ENCODE measurements around the gene YRDC.

YRDC gene

DNA sequence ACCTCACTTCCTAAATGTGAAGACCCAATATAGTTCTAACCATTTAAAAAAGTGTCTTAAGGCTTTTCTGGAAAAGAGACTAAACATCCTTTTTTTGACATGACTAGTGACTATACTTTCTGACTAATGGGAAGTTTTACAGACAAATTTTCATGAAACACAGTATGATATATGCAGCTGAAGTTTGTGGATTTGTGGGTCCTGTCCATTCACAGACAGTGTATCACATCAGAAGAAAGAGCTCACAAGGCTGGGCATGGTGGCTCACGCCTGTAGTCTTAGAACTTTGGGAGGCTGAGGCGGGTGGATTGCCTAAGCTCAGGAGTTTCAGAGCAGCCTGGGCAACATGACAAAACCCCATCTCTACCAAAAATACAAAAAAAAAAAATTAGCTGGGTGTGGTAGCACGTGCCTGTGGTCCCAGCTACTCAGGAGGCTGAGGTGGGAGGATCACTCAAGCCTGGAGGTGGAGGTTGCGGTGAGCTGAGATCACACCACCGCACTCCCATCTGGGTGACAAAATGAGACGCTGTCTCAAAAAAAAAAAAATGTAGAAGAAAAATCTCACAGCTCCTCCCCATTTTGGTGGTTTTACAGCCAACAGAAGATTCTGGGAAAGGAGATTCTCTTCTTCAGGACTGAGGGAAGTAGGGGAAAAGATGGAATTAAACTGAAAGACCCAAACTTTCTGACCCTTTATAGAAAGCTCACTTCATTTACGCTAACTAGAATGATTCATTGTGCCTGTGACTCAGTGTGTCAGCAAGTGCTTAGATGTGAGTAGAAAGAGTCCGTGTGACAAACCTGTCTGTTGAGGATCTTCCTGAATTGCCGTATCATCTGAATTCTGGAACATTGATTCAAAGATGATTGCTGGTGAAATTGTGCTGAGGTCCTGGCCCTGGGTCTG lies 15.2 kb upstream of the YRDC start:
- DNase-seq (ENCODE audit: low spot score): no peak

GRCh38 chr1:37821481-37821880 lies 13.5 kb upstream of the YRDC start:
- DNase-seq (ENCODE audit: low spot score): no peak

GRCh38 chr1:37817481-37817880 lies 9.5 kb upstream of the YRDC start:
- no peak for DNase-seq (ENCODE audit: low spot score)

- DNase-seq (ENCODE audit: low spot score): no peak
These were observed 6.2 kb upstream of the YRDC start for GRCh38 chr1:37814252-37814651.

- DNase-seq (ENCODE audit: low spot score): no peak
These were observed 5.6 kb upstream of the YRDC start for GRCh38 chr1:37813529-37814145.

DNA sequence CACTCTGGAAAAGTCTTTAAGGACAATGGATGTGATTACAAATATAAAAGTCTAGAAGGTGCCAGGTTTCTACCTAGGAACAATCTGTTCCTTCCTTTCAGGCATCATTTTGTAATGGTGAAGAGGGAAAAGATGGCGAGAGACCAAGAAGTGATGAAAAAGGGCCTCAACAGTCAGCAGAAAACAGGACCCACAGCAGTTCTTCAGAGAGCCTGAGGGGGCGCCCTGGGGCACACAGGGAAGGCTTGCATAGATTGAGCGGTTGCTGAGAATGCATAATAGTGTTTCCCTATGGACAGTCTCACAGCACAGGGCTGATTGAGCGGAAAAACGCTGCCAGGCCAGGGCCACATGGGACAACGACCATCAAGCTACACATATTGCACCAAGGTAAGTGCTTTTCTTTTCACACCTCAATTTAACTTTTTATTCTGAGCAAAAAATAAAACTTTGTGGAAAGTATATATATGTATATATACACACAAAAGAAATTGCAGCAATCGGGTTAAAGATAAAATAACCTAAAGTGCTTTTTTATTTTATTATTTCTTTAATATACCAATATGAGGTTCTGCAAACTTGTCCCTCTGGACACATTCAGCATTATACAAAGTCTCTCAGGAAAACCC lies 3.1 kb upstream of the YRDC start:
- peak; percentile 64 for DNase-seq (ENCODE audit: low spot score)

DNA sequence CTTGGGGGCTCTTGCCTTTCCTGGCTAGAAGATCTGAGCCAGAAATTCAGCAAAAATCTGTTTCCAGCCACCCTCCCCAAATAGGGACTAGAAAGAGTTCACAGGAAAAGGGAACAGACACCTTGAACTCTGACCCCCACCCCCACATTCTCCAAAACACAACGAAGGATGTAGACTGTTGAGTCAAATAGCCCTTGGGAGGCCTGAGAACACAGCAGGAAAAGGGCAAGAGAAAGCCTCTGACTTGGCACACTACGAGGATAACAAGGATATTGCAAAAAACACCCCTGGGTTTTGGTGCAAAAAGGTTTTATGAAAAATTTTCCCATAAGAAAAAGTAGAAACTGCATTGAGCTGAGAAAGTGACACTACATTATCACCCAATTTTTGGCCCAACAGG lies 1.9 kb upstream of the YRDC start:
- no peak for DNase-seq (ENCODE audit: low spot score)

GRCh38 chr1:37808369-37809319 lies 636 bp upstream of the YRDC start:
- peak; percentile 13 for DNase-seq (ENCODE audit: low spot score)

- no peak for DNase-seq (ENCODE audit: low spot score)
These were observed 821 bp downstream of the YRDC start for GRCh38 chr1:37807220-37807554.

DNA sequence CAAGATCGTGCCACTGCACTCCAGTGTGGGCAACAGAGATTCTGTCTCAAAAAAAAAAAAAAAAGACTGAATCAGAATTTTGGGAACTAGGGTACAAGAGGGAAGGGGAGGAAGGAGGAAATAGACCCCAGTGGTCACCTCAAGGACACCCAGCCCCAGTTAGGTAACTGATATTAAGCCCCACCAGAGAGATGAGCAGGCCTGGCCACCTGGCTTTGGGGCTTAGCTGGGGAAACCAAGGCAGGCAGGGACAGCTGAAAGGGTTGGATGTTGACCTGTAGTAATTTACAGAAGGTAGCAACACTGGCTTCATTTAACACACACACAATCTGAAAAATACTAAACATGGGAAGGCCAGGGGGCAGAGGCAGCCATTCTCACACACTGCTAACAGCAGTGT lies 5.6 kb downstream of the YRDC start:
- DNase-seq (ENCODE audit: low spot score): no peak

GRCh38 chr1:37797750-37798345 lies 10.2 kb downstream of the YRDC start:
- DNase-seq (ENCODE audit: low spot score): no peak

DNA sequence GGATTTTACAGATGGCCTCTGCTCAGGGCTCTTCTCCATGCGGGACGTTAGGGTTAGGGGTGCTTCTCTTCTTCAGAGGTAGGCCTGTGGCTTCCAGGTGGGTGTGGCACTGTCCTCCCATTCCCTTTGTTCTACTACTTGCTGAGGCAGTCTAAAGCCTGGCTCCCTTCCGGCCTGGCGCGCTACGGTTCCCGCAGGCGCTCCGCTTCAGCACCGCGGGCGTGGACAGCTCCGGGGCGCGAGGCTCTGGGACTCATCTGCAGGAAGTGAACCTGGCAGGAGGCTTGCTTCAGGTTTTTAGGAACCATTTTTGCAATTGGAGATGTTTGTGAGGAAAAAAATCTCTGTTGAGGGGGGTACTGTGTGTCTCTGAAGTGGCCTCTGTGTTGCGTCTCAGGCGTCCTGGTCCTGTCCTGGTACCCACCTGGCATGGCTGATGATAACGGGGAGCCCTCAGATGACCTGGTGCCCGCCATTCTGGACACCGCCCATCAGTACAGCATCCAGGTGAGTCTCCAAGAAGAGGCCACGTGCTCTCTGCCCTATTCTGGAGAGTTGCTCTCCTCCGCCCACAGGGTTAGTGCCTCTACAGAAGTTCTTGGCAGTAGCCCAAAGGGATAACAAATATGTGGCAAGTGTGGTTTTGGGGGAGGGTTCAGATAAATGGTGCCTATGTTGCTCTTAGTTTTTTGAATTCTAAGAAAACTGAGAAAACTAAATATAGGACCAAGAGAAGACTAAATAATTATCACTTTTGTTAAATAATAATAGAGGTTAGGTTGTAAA lies 12.5 kb downstream of the YRDC start:
- peak; percentile 21 for DNase-seq (ENCODE audit: low spot score)

DNA sequence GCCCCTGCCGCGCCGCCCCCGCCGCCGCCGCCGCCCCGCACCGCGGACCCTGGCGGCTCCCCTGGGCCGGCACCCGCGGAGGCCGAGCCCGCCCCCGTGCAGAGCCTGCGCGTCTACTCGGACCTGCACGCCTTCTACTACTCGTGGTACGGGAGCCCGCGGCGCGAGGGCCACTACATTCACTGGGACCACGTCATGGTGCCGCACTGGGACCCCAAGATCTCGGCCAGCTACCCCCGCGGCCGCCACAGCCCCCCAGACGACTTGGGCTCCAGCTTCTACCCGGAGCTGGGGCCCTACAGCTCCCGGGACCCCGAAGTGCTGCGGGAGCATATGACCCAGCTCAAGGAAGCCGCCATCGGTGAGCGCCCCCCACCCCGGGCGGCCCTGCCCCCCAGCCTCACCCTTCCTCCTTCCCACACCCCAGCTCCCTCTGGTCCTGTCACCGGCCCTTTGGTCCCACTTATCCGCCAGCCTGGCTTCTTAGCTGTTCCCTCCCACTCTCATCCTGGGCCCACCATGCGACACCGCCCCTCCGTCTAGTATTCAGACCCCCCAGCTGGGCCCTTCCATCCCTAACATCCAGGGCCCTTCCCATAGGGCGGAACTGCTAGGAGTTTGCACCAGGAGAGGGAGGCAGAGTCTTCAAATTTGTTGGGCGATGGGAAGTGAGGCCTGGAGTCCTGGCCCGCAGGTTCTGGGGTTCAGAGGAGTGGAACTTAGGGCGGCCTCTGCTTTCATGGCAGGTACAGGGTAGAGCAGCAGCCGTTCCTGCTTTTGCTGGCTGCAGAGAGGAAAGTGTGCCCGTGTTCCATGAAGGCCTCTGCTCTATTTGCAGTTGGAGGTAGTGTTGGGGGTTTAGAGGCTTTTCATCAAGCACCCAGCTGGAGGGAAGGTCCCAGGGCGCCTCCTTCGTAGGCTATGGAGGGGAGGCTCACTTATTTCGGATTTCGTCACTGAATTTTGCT lies 13.4 kb downstream of the YRDC start:
- DNase-seq (ENCODE audit: low spot score): no peak

DNA sequence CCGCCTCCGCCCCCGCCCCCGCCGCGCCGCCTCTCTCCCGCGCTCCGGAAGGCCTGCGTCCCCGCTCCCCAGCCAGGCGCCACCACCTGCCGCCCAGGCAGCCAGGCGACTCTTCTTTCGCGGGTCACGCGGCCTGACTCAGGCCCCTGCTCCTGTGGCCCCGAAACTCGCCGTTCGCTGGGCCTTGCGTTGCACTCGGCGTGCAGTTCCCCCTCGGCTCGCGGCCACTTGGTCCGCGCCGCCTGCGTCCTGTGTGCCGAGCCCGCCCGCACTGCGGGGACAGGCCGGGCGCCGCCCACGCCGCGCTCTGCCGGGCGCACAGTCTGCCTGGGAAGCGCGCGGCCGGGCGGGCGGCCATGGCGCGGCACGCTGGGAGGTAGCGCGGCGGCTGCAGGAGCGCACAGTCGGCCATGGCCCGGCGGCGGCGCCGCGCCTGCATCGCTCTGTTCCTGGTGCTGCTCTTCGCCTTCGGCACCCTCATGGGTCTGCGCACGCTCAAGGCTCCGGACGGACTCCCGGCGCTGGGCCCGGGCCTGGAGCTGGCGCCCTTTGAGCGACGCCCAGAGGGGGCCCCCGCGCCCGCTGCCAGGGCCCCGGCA lies 14.1 kb downstream of the YRDC start, which contains the start of gene MANEAL:
Gene MANEAL (plus strand): TSS at position 75 of the 599 bp plus-strand sequence. CDS start 336 bp downstream, at position 411.
- no peak for DNase-seq (ENCODE audit: low spot score)

GRCh38 chr1:37792943-37793686 lies 14.9 kb downstream of the YRDC start:
- DNase-seq (ENCODE audit: low spot score): no peak

DNA sequence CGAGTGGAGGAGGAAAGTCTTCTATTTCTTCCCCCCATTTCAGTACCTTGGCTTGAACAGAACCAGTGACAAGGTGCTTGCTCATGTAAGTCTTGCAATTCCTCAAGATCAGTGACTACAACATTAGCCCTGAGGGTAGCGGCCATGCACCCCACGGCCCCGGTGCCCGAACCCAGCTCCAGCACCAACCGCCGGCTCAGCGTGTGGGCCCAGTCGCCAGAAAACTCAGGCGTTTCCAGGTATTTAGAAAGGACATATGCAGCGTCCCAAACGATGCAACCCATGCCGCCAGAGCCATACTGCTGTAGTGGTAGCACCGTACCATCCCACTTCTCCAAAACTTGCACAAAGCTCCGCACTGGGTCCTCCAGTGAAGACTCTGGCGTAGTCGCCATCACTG lies 25.5 kb downstream of the YRDC start:
- no peak for DNase-seq (ENCODE audit: low spot score)

DNA sequence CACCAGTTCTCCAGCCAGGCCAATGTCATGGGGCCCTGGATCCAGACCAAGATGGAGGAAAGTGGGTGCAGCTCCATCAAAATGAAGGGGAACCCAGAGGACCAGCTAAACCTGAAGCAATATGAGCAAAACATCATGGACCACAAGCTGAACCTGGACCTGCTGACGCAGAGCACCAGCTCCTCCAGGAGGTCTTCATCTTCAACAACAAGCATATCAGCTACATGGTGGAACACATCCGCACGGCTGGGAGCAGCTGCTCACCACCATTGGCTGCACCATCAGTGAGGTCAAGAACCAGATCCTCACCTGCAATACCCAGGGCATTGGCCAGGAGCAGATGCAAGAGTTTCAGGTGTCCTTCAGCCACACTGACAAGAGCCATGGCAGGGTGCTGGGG lies 29.4 kb downstream of the YRDC start:
- no peak for DNase-seq (ENCODE audit: low spot score)

DNA sequence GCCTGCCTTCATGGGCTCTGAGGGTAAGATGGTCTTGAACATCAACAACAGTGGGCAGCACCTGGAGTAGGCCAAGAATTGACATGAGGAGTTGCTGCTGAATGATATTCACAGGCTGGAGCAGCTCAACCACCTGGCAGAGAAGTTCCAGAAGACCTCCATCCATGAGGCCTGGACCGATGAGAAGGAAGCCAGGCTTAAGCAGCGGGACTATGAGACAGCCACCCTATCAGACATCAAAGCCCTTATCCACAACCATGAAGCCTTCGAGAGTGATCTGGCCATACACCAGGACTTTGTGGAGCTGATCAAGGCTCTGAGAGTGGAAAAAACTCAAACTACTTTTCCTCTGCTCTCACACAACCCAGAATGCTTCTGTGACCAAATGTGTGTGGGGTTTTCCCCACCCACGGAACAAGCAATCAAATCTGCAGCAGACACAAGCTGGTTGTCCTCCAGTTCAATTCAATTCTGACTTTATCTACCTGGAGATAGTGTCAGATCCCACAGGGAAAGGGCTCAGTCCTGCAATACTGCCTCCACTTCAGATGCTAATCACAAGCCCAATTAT lies 31.0 kb downstream of the YRDC start:
- no peak for DNase-seq (ENCODE audit: low spot score)
